GDM1 (cell line): ENCODE results near the gene KIF1A.
"Not testable (repeated sequence)": the region's sequence is repeated elsewhere in the genome, so short reads cannot be mapped to it uniquely, and the experiment has no call there.

Experiments
- DNase-seq: peaks from one replicate; lab custom pipeline; 2025; lab: John Stamatoyannopoulos, UW

KIF1A gene

GRCh38 chr2:240702640-240703011 is 117.4 kb downstream of the KIF1A start:
- DNase-seq: no peak

- no peak for DNase-seq
These were observed 118.0 kb downstream of the KIF1A start for GRCh38 chr2:240701736-240702639.

- DNase-seq: no peak
These were observed 118.8 kb downstream of the KIF1A start for GRCh38 chr2:240701091-240701735.

- not testable (repeated sequence) for DNase-seq
These were observed 119.4 kb downstream of the KIF1A start for GRCh38 chr2:240700616-240701015.

GRCh38 chr2:240699835-240700234 is 120.2 kb downstream of the KIF1A start:
- not testable (repeated sequence) for DNase-seq

GRCh38 chr2:240698852-240699561 is 121.0 kb downstream of the KIF1A start:
- DNase-seq: not testable (repeated sequence)

GRCh38 chr2:240696469-240696868 is 123.5 kb downstream of the KIF1A start:
- not testable (repeated sequence) for DNase-seq

GRCh38 chr2:240695593-240695992 is 124.4 kb downstream of the KIF1A start:
- not testable (repeated sequence) for DNase-seq

- DNase-seq: not testable (repeated sequence)
These were observed 125.7 kb downstream of the KIF1A start for GRCh38 chr2:240694304-240694703.

GRCh38 chr2:240692583-240693561 is 127.1 kb downstream of the KIF1A start:
- DNase-seq: not testable (repeated sequence)

GRCh38 chr2:240691631-240692420 is 128.2 kb downstream of the KIF1A start, which contains the start of gene AQP12A:
Gene AQP12A, plus strand, starts transcription at chr2:240691866. Its CDS starts 48 bp downstream, at chr2:240691914.
- not testable (repeated sequence) for DNase-seq

- not testable (repeated sequence) for DNase-seq
These were observed 129.0 kb downstream of the KIF1A start for GRCh38 chr2:240691075-240691427.

GRCh38 chr2:240690421-240691074 is 129.5 kb downstream of the KIF1A start:
- DNase-seq: not testable (repeated sequence)

- no peak for DNase-seq
These were observed 130.0 kb downstream of the KIF1A start for GRCh38 chr2:240689975-240690374.

GRCh38 chr2:240688553-240688919 is 131.5 kb downstream of the KIF1A start:
- DNase-seq: no peak

- no peak for DNase-seq
These were observed 132.1 kb downstream of the KIF1A start for GRCh38 chr2:240687741-240688552.

- DNase-seq: no peak
These were observed 132.8 kb downstream of the KIF1A start for GRCh38 chr2:240687045-240687740.

GRCh38 chr2:240686460-240686859 is 133.6 kb downstream of the KIF1A start:
- DNase-seq: no peak
